T-cell (primary cell): ENCODE measurements around the gene CAPZA3. TPM values are rescaled to one million over a fixed set of nuclear protein-coding genes. Genes with fewer than 3 reads are reported as not detected.
"Not testable (repeated sequence)": the region's sequence is repeated elsewhere in the genome, so short reads cannot be mapped to it uniquely, and the experiment has no call there.

Source experiments
- ATAC-seq, 4 experiments: fragments of 200-7000 bp in 3 of 4; fragments of 150-1000 bp in 1 of 4; cut with Tn5 transposase; replicated peaks in 1 of 4; 1 replicate in 3 of 4; 2 replicates in 1 of 4; pipeline ENCODE4 v1.10.0; 2021; ENCODE audit warnings: moderate library complexity in 3 of 4, mild to moderate bottlenecking in 2 of 4, moderate number of reproducible peaks in 1 of 4
- CTCF ChIA-PET, 2 donors: fragments of 300-600 bp; sonication (Branson Sonifier 250); formaldehyde crosslinking; loops; one replicate each; lab custom pipeline; 2022; ENCODE audit warnings: antibody characterized with exemption in 2 of 2; lab: Charles Lee
- POLR2A ChIA-PET, 2 donors: fragments of 300-600 bp; sonication (Branson Sonifier 250); formaldehyde crosslinking; loops; one replicate each; lab custom pipeline; 2022; ENCODE audit warnings: antibody characterized with exemption in 2 of 2; lab: Charles Lee
- DNase-seq, 35 experiments: peaks; one replicate each; pipeline versions ENCODE4 v3.0.0 to v3.0.0-alpha.2; 2013 to 2023
- H3K27ac ChIP-seq: one replicate; pipeline ENCODE4 v1.5.1; 2013; ENCODE audit warnings: low read length
- H3K27me3 ChIP-seq, 2 experiments: replicated peaks in 1 of 2; 1 replicate in 1 of 2; 2 replicates in 1 of 2; pipeline versions ENCODE4 v1.6.1 to v1.7.0; 2013; ENCODE audit warnings: low read length in 1 of 2, mixed read lengths in 1 of 2; ENCODE audit not compliant: control insufficient read depth in 2 of 2, insufficient read depth in 2 of 2; ENCODE audit errors: extremely low read depth in 1 of 2
- H3K36me3 ChIP-seq, 2 donors: 1 replicate in 1 of 2; 2 replicates in 1 of 2; pipeline versions ENCODE4 v1.6.1 to v1.7.0; 2013; ENCODE audit warnings: low read length in 1 of 2; ENCODE audit not compliant: control insufficient read depth in 2 of 2, insufficient read depth in 1 of 2; ENCODE audit errors: extremely low read depth in 1 of 2
- H3K4me1 ChIP-seq, 2 experiments: 1 replicate in 1 of 2; 2 replicates in 1 of 2; pipeline versions ENCODE4 v1.6.1 to v1.7.0; 2013; ENCODE audit warnings: low read length in 2 of 2, mixed read lengths in 1 of 2; ENCODE audit not compliant: insufficient read depth in 2 of 2, control insufficient read depth in 1 of 2; ENCODE audit errors: extremely low read depth in 1 of 2
- H3K4me3 ChIP-seq, 2 donors: 1 replicate in 1 of 2; 2 replicates in 1 of 2; pipeline versions ENCODE4 v1.5.1 to v1.7.0; 2013; ENCODE audit warnings: mild to moderate bottlenecking in 2 of 2, low read length in 1 of 2, moderate library complexity in 1 of 2; ENCODE audit not compliant: control insufficient read depth in 1 of 2; ENCODE audit errors: extremely low read depth in 1 of 2
- H3K9me3 ChIP-seq: 2 replicates; pipeline ENCODE4 v1.7.0; 2013
- H3K27ac Mint-ChIP-seq, 2 donors: one replicate each; pipeline ENCODE4 v1.8.0; 2020 to 2021; ENCODE audit warnings: mild to moderate bottlenecking in 2 of 2, mixed read lengths in 2 of 2
- H3K27me3 Mint-ChIP-seq, 2 donors: one replicate each; pipeline ENCODE4 v1.8.0; 2021 to 2022; ENCODE audit warnings: mixed read lengths in 2 of 2
- H3K36me3 Mint-ChIP-seq: one replicate; pipeline ENCODE4 v1.8.0; 2021; ENCODE audit warnings: mixed read lengths
- H3K4me1 Mint-ChIP-seq, 3 donors: one replicate each; pipeline ENCODE4 v1.8.0; 2020 to 2022; ENCODE audit warnings: mixed read lengths in 3 of 3, mild to moderate bottlenecking in 1 of 3
- H3K4me3 Mint-ChIP-seq, 3 donors: one replicate each; pipeline ENCODE4 v1.8.0; 2020 to 2022; ENCODE audit warnings: mild to moderate bottlenecking in 3 of 3, mixed read lengths in 3 of 3, moderate library complexity in 3 of 3
- H3K9me3 Mint-ChIP-seq, 3 donors: one replicate each; pipeline ENCODE4 v1.8.0; 2020 to 2022; ENCODE audit warnings: mixed read lengths in 3 of 3
- whole genome bisulfite sequencing: methylation state at CpG from one replicate; pipeline ENCODE4 v1.1.5; 2013; ENCODE audit warnings: missing lambda C conversion rate; ENCODE audit not compliant: insufficient coverage; 5-methylcytosine and 5-hydroxymethylcytosine counted together
- total RNA-seq, 35 experiments: library from RNA in 6 of 35; stranded (reverse) in 6 of 35; fragments of 120-200 nt in 1 of 35; gene quantifications; one replicate each; pipeline versions ENCODE4 v1.2.1 to v1.2.4 and lab custom pipeline; 2013 to 2026

Gene CAPZA3
- total RNA-seq, 5 donors from 2014 or later (not counting 1 experiment from before 2014, with no cell fraction given), result not detected

GRCh38 chr12:18766479-18766878, 28.6 kb downstream of the CAPZA3 start:
- H3K27me3 Mint-ChIP-seq, H3K9me3 ChIP-seq, DNase-seq, H3K4me1 ChIP-seq, H3K36me3 ChIP-seq, POLR2A ChIA-PET, H3K27me3 ChIP-seq, H3K4me3 Mint-ChIP-seq, H3K36me3 Mint-ChIP-seq, H3K27ac Mint-ChIP-seq, H3K27ac ChIP-seq, H3K4me3 ChIP-seq, ATAC-seq, H3K4me1 Mint-ChIP-seq, CTCF ChIA-PET: not testable (repeated sequence)
- WGBS, result no CpG with 5 or more reads among the region's 1 CpG
- peaks cover 7 to 20% (median 13%) of the 10 kb centered on the region in 3 donors for H3K9me3 Mint-ChIP-seq

- no peaks in the 10 kb centered on the region for H3K27me3 ChIP-seq
- ATAC-seq (no peak), DNase-seq (no peak)
- no peaks in the 10 kb centered on the region for H3K36me3 ChIP-seq
- POLR2A ChIA-PET, result no interaction called here
- H3K9me3 ChIP-seq, result no peaks in the 10 kb centered on the region
- no peak overlapping the region for H3K4me3 ChIP-seq
- Mint-ChIP-seq H3K9me3 (peaks cover 10 to 42% (median 21%) of the 10 kb centered on the region in 3 donors), H3K4me3 (no peak overlapping the region), H3K27ac (no peak overlapping the region), H3K27me3 (no peaks in the 10 kb centered on the region), H3K4me1 (no peaks in the 10 kb centered on the region), H3K36me3 (no peaks in the 10 kb centered on the region)
- CTCF ChIA-PET, result no interaction called here
- H3K4me1 ChIP-seq, result no peaks in the 10 kb centered on the region
- no peak overlapping the region for H3K27ac ChIP-seq
- WGBS, result no CpG with 5 or more reads among the region's 2 CpGs
Observed at GRCh38 chr12:18782827-18783226, 44.9 kb downstream of the CAPZA3 start.

GRCh38 chr12:18785465-18785864, 47.5 kb downstream of the CAPZA3 start:
- H3K4me1 ChIP-seq, H3K4me1 Mint-ChIP-seq, H3K9me3 ChIP-seq, H3K27ac Mint-ChIP-seq, H3K36me3 Mint-ChIP-seq, H3K27me3 ChIP-seq, DNase-seq, H3K4me3 ChIP-seq, POLR2A ChIA-PET, CTCF ChIA-PET, H3K27me3 Mint-ChIP-seq, H3K36me3 ChIP-seq, H3K27ac ChIP-seq, ATAC-seq, H3K4me3 Mint-ChIP-seq: not testable (repeated sequence)
- peaks cover 7 to 26% (median 21%) of the 10 kb centered on the region in 3 donors for H3K9me3 Mint-ChIP-seq
- 86% methylated on average over 2 of the region's 8 CpGs for WGBS

Other genes with a start within 250 kb of the CAPZA3 start
- gene PLCZ1, start 107 bp upstream of the CAPZA3 start, total RNA-seq, result not detected